Esophagus squamous epithelium (tissue), 4 donors: ENCODE data around the gene CLK4.

Experiments used
- POLR2A ChIP-seq, 4 donors: fragments of 450-650 bp; IDR thresholded peaks; one replicate each; pipeline ENCODE4 v1.6.1; 2017; ENCODE audit warnings: antibody characterized with exemption in 4 of 4, mild to moderate bottlenecking in 4 of 4, moderate library complexity in 3 of 4
- TF ChIP-seq, protein P1 (sequence below), 6 experiments: fragments of 450-650 bp in 4 of 6; fragments of 200-600 bp in 2 of 6; sonication (generic) in 2 of 6; IDR thresholded peaks; one replicate each; pipeline ENCODE4 v1.5.1; 2016 to 2019; ENCODE audit warnings: antibody characterized with exemption in 6 of 6, mild to moderate bottlenecking in 4 of 6, moderate library complexity in 4 of 6

DNA sequence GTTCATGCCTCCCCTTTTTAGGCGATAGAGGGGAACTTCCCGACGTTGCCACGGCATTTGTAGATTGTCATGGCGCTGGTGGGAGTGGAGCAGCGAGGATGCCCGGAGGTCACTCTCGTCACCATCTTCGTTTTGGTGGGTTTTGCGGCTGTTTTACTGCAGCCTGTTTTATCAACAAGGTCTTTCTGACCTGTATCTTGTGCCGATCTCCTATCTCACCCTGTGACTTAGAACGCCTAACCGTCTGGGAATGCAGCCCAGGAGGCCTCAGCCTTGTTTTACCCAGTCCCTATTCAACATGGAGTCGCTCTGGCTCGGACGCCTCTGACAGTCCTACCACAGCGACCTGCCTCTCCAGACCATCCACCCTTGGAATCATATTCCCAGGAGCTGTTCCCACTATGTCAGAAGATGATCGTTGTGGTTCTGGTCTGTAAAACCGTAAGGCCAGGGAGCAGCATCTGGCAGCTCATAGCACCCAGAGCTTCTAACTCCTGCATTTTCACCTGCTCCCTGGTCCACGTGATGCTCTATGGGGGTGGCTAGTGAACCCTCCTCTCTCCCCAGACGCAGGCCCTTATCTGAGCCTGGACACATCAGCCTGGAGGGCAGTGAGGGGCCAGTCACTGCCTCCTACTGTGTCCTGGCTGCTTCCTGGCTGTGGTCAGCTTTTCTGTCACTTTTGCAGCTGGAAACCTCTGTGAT is 35.1 kb upstream of the CLK4 start:
- TF ChIP-seq, protein P1, sequence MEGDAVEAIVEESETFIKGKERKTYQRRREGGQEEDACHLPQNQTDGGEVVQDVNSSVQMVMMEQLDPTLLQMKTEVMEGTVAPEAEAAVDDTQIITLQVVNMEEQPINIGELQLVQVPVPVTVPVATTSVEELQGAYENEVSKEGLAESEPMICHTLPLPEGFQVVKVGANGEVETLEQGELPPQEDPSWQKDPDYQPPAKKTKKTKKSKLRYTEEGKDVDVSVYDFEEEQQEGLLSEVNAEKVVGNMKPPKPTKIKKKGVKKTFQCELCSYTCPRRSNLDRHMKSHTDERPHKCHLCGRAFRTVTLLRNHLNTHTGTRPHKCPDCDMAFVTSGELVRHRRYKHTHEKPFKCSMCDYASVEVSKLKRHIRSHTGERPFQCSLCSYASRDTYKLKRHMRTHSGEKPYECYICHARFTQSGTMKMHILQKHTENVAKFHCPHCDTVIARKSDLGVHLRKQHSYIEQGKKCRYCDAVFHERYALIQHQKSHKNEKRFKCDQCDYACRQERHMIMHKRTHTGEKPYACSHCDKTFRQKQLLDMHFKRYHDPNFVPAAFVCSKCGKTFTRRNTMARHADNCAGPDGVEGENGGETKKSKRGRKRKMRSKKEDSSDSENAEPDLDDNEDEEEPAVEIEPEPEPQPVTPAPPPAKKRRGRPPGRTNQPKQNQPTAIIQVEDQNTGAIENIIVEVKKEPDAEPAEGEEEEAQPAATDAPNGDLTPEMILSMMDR (IDR thresholded peaks at IDR 0.05), result no peak
- TF ChIP-seq POLR2A (IDR thresholded peaks at IDR 0.05), result no peak
